GM23338 (cell line): ENCODE data around the gene GZMB.

Experiments
- CREB1 ChIP-seq: fragments of 250-450 bp; sonication (Bioruptor Pico); IDR thresholded peaks from 2 replicates; pipeline ENCODE4 v1.5.0; 2020; ENCODE audit warnings: low read depth, mild to moderate bottlenecking, moderate library complexity
- CTCF ChIP-seq, 2 experiments: fragments of 200-600 bp in 1 of 2; sonication (generic) in 1 of 2; conservative IDR thresholded peaks; 2 replicates each; pipeline versions ENCODE4 v1.5.1 to v1.6.1; 2016 to 2017; ENCODE audit warnings: antibody characterized with exemption in 2 of 2, low read depth in 2 of 2, mild to moderate bottlenecking in 2 of 2, moderate library complexity in 1 of 2
- EZH2 ChIP-seq: fragments of 200-600 bp; sonication (generic); IDR thresholded peaks from one replicate; pipeline ENCODE4 v1.8.0; 2017; ENCODE audit warnings: antibody characterized with exemption, mild to moderate bottlenecking, low read depth; ENCODE audit not compliant: unreplicated experiment
- EZH2phosphoT487 ChIP-seq: fragments of 200-600 bp; sonication (generic); IDR thresholded peaks from one replicate; pipeline ENCODE4 v1.8.1; 2018; ENCODE audit warnings: antibody characterized with exemption; ENCODE audit not compliant: unreplicated experiment
- JUNB ChIP-seq: IDR thresholded peaks from one replicate; pipeline ENCODE4 v1.6.1; 2016; ENCODE audit warnings: antibody characterized with exemption; ENCODE audit not compliant: unreplicated experiment
- NANOG ChIP-seq: IDR thresholded peaks from 2 replicates; pipeline ENCODE4 v1.6.1; 2016; ENCODE audit warnings: antibody characterized with exemption, borderline replicate concordance
- POLR2AphosphoS5 ChIP-seq: IDR thresholded peaks from 2 replicates; pipeline ENCODE4 v1.6.1; 2016; ENCODE audit warnings: antibody characterized with exemption, low read depth
- REST ChIP-seq: IDR thresholded peaks from one replicate; pipeline ENCODE4 v1.6.1; 2018; ENCODE audit warnings: antibody characterized with exemption; ENCODE audit not compliant: unreplicated experiment
- ZNF331 ChIP-seq: fragments of 250-450 bp; sonication (Bioruptor Pico); IDR thresholded peaks from 2 replicates; pipeline ENCODE4 v1.5.0; 2020; ENCODE audit warnings: low read depth, mild to moderate bottlenecking, moderate library complexity
- TF ChIP-seq, protein P1 (sequence below): IDR thresholded peaks from 2 replicates; pipeline ENCODE4 v1.6.1; 2016; ENCODE audit warnings: antibody characterized with exemption

DNA sequence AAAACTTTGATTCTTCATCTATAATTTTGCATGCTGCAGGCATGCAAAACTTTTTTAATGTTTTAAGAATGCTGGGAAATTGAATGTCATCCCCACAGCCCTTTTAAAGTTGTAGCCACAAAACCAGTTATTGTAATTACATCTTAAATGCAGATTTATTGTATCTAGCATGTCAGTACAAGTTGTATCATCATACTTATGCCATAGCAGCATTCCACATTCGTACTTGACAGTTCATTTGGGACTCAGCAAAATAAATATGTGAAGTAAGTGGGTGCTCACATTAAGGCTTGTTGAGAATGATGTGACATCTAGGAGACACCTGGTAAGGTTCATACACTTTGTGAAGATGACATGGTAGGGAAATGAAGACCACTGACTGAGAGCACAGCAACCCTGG lies 44.0 kb upstream of the GZMB start:
- TF ChIP-seq CTCF (conservative IDR thresholded peaks at IDR 0.05; ENCODE audit: low read depth in 2 of 2) (no peak), EZH2 (no peak), NANOG (no peak), CREB1 (CRISPR knock-in tag) (no peak), JUNB (no peak), REST (no peak), POLR2AphosphoS5 (no peak), EZH2phosphoT487 (no peak), ZNF331 (CRISPR knock-in tag) (no peak)
- TF ChIP-seq, protein P1, sequence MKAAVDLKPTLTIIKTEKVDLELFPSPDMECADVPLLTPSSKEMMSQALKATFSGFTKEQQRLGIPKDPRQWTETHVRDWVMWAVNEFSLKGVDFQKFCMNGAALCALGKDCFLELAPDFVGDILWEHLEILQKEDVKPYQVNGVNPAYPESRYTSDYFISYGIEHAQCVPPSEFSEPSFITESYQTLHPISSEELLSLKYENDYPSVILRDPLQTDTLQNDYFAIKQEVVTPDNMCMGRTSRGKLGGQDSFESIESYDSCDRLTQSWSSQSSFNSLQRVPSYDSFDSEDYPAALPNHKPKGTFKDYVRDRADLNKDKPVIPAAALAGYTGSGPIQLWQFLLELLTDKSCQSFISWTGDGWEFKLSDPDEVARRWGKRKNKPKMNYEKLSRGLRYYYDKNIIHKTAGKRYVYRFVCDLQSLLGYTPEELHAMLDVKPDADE, result no peak
